NCI-H1694 treated with DMSO at 0.1 percent for 48 hours (cell line): ENCODE data around the gene MYO1E.
"Not testable (repeated sequence)": the region's sequence is repeated elsewhere in the genome, so short reads cannot be mapped to it uniquely, and the experiment has no call there.

Source experiments
- DNase-seq: peaks from one replicate; lab custom pipeline; 2025; lab: John Stamatoyannopoulos, UW

The MYO1E gene

GRCh38 chr15:59350421-59350732, 22.3 kb downstream of the MYO1E start:
- no peak for DNase-seq

DNA sequence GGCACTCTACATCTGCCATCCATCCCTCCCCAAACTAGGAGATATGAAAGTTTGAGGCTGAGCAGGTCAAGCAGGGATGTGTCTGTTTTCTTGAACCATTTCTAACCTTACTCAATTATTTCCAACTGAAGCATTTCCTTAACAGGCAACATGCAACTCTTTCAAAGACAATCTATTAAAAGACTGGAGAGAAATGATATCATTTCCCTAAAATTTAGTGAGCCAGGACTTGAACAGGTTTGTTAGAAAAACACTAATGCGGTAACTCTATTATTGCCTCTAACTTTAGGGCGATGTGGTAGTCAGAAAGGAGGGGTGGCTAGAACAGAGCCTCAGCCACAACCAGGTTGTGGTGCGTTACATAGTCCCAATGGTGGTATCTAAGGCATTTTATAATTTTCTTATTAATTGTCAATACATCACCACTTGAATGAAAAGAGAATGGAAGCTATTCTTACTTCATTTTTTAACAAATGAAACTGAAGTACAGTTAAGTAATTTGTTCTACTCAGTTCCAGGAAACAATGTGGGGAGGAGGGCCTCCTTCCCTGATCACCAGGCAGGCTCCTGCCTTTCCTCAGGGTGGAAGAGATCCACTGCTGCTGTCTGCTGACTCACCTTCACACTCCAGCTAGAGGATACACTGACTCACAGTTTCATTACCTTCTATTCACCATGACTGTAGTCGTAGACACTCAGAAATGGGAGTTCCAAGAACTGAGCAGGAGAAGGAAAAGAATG, 22.8 kb downstream of the MYO1E start:
- DNase-seq, result no peak

DNA sequence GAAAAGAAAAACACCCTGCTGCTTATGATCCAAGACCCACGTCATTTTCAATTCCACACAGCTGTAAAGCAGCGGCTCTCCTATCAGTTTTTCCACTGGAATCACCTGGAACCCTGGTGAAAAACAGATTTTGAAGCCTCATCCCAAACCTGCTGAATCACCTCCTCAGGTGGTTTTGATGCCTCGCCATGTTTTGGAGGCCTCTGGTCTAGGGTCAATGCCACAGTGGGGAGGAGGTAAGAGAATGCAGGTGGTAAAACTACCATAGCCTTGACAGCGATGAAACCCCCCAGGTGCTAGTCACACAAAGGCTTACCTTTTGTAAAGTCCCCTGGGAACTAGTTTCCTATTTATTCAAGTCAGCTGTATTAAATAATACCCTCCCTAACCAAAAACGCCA, 24.8 kb downstream of the MYO1E start:
- DNase-seq, result no peak

GRCh38 chr15:59346951-59347350, 25.7 kb downstream of the MYO1E start:
- no peak for DNase-seq

- no peak for DNase-seq
These were observed 27.3 kb downstream of the MYO1E start for GRCh38 chr15:59345326-59345725.

- DNase-seq, result no peak
These were observed 28.4 kb downstream of the MYO1E start for GRCh38 chr15:59344311-59344710.

DNA sequence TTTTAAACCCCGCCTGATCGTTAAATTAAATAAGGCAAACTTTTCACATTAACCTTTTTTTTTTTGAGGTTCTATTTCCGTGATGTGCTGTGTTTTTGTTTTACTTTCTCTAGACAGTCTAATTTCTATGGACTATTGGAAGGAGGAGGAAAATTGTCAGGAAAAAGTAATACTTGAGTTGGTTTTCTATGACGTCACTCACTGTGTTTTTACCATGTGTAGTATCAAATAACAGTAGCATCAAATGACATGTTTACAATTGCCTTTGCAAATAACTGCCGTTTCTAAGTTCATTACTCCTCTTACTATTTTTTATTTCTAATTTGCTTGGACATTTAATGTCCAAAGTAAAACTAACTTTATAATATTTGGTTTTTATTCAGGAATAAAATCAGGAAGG, 32.3 kb downstream of the MYO1E start:
- no peak for DNase-seq

- no peak for DNase-seq
These were observed 33.4 kb downstream of the MYO1E start for GRCh38 chr15:59339252-59339672.

DNA sequence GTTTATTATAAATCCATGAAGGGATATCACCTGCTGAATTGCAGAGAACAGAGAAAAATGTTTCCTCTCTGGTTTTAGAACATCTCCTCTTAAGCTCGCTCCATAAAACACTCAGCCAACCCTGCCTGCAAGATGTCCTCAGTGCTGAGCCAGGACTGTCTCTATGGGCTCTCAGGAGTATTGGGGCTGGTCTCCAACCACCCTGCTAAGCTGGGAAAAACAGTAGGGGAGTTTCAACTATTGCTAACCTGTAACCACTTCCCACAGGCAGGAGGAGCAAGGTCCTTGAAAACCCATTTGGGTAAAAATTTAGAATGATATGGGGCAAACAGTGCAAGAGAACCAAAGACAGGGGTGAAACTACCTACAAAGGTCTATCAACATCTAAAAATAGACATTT, 34.3 kb downstream of the MYO1E start:
- DNase-seq, result no peak

- DNase-seq, result not testable (repeated sequence)
These were observed 35.9 kb downstream of the MYO1E start for GRCh38 chr15:59336725-59337124.

DNA sequence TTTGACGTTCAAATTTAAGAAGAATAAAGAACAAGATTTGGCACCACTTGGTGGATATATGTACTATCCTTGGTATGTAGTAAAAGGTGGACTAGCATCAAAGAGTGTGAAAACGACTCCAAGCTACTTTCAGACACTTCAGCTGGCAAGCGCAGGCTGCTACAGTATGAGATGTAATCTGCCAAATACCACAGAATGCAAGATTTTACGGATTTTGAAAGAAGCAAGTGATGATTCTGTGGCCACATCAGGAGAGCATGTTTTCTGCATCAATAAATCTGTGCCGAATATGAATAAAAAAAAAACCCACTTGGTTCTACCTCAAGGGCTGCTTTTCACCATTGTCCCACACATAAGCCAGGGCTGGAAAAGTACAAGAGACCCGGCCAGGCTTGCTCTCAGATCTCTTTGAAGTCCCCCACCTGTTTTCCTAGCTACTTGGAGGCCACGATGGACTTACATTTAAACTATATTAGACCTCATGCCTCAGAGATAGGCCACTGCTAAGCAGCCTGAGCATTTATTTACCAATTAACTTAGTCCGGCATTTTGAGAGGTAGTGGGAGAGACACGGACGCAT, 37.4 kb downstream of the MYO1E start:
- DNase-seq, result no peak

GRCh38 chr15:59334076-59334415, 38.6 kb downstream of the MYO1E start:
- DNase-seq, result no peak

- no peak for DNase-seq
These were observed 39.1 kb downstream of the MYO1E start for GRCh38 chr15:59333401-59334075.

DNA sequence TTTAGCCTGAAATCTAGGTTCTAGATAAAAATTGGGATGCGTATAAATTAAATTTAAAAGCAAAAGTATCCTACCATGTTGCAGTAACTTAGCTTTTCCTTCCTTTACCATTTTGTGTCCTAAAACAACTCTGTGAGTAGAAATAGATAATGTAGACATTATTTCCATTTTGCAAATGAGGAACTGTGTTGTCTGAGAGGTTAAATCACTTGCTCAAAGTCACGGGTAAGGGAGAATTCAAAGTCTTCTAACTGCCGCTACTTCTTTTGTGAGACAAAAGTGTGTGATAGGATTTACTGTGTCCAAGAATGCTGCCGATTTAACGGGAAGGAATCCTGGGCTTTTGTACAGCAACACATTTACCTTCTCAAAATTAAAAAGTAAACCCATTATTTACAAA, 40.7 kb downstream of the MYO1E start:
- DNase-seq, result no peak

DNA sequence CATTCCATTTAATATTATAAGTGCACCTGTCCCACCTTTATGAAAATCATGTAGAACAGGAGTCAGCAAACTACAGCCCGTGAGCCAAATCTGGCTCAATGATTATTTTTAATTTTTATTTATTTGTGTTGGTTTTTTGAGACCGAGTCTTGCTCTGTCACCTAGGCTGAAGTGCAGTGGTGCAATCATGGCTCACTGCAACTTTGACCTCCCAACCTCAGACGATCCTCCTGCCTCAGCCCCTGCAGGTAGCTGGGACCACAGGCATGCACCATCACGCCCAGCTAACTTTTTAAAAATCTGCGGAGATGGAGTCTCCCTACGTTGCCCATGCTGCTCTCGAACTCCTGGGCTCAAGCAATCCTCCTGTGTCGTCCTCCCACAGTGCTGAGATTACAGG, 42.0 kb downstream of the MYO1E start:
- no peak for DNase-seq

- DNase-seq, result no peak
These were observed 42.9 kb downstream of the MYO1E start for GRCh38 chr15:59329570-59330350.

- DNase-seq, result no peak
These were observed 43.6 kb downstream of the MYO1E start for GRCh38 chr15:59329091-59329490.

DNA sequence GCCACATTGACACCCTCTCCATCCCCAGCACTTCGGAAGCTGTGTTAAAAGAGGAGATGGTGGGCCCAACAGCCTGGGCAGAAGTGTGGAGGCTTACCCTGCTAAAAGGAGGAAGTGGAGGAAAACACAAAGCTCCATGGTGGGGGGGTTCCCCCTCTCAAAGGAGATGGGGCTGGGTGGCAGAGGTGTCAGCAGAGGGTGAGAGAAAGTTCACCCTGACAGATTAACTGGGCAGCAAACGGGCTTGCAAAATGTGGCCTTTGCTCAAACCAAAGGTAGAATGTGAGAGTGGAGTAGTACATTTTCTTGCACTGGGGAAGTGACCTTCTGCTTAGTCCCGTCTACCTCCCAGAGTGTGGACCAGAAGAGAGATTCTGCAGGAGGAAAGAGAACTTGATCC, 44.7 kb downstream of the MYO1E start:
- no peak for DNase-seq

- no peak for DNase-seq
These were observed 45.8 kb downstream of the MYO1E start for GRCh38 chr15:59326856-59327255.

- DNase-seq, result no peak
These were observed 50.5 kb downstream of the MYO1E start for GRCh38 chr15:59322056-59322759.

GRCh38 chr15:59321000-59321689, 51.5 kb downstream of the MYO1E start:
- no peak for DNase-seq

DNA sequence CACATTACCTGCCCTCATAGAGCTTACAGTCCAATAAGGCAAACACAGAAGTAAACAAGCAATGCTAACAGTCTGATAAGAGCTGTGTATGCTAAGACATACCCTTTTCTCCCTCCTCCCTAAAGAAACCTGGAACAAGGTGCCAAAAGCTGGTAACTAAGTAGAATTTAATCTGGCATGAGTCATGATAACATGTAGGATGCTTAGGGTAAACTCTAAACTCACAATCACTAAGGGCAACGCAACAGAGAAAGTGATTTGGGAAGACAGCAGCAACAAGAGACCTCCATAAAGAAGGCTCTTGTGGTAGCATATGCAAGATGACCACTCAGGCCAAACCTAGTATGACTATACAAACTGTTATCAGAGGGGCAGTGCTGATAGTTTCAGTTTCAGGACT, 55.5 kb downstream of the MYO1E start:
- DNase-seq, result no peak
